K562 (cell line): ENCODE data around the gene MEGF10. TPM values are rescaled to one million over a fixed set of nuclear protein-coding genes. Genes with fewer than 3 reads are reported as not detected.

Experiments
- ATAC-seq: fragments of 200-7000 bp; cut with Tn5 transposase; 3 replicates; pipeline ENCODE4 v1.9.1; 2020; ENCODE audit warnings: moderate library complexity
- BruUV-seq: library from RNA; stranded (reverse); fragments of 400-500 nt; replicated peaks from 2 replicates; lab custom pipeline; 2021; lab: Mats Ljungman, UMichigan
- CTCF ChIA-PET: fragments of 300-600 bp; formaldehyde crosslinking; extraction: SDS; loops from one replicate; lab custom pipeline; 2021; ENCODE audit warnings: low intra/inter-chr PET ratio; lab: Yijun Ruan, JAX
- POLR2A ChIA-PET: fragments of 300-600, 350-650 bp; sonication (Branson Sonifier 250); formaldehyde crosslinking; extraction: SDS; loops from one replicate; lab custom pipeline; 2021; ENCODE audit warnings: antibody characterized with exemption, inconsistent platforms; lab: Yijun Ruan, JAX
- DNase-seq, 4 experiments: peaks; one replicate each; pipeline versions ENCODE4 v3.0.0 to v3.0.0-alpha.2; 2011 to 2018; ENCODE audit warnings: low spot score in 3 of 4, mixed read lengths in 3 of 4; ENCODE audit errors: extremely low read depth in 1 of 4
- FAIRE-seq: peaks from 2 replicates; lab custom pipeline; 2011; peaks lifted over from hg19 to GRCh38; lab: Jason Lieb, UNC
- H2AFZ ChIP-seq: 2 replicates; pipeline ENCODE4 v1.6.0; 2011; ENCODE audit warnings: low read depth, low read length, control low read depth, inconsistent platforms
- H3K27ac ChIP-seq: fragments of 200-600 bp; 3 replicates; pipeline ENCODE4 v1.8.0; 2011; ENCODE audit warnings: low read depth, mild to moderate bottlenecking, control low read depth, inconsistent platforms, low read length, moderate library complexity, mixed read lengths; ENCODE audit errors: extremely low read depth
- H3K27me3 ChIP-seq, 2 experiments: fragments of 300-600 bp in 1 of 2; 2 replicates in 1 of 2; 3 replicates in 1 of 2; pipeline versions ENCODE4 v1.6.0 to v1.8.0; 2011; ENCODE audit warnings: inconsistent platforms in 2 of 2, low read length in 2 of 2, mild to moderate bottlenecking in 1 of 2, mixed read lengths in 1 of 2, moderate library complexity in 1 of 2; ENCODE audit not compliant: control insufficient read depth in 2 of 2, insufficient read depth in 2 of 2
- H3K36me3 ChIP-seq: fragments of 300-600 bp; 3 replicates; pipeline ENCODE4 v1.8.0; 2011; ENCODE audit warnings: mild to moderate bottlenecking, low read length, inconsistent platforms; ENCODE audit not compliant: control insufficient read depth, insufficient read depth
- H3K4me1 ChIP-seq, 2 experiments: fragments of 200-600 bp in 1 of 2; replicated peaks in 1 of 2; 2 replicates in 1 of 2; 3 replicates in 1 of 2; pipeline versions ENCODE4 v1.5.1 to v1.8.0; 2011; ENCODE audit warnings: inconsistent platforms in 2 of 2, low read length in 2 of 2, mild to moderate bottlenecking in 1 of 2, mixed read lengths in 1 of 2, moderate library complexity in 1 of 2; ENCODE audit not compliant: control insufficient read depth in 2 of 2, insufficient read depth in 2 of 2
- H3K4me2 ChIP-seq: 2 replicates; pipeline ENCODE4 v1.6.1; 2011; ENCODE audit warnings: low read length, control low read depth, inconsistent platforms, mixed read lengths; ENCODE audit not compliant: insufficient read depth
- H3K4me3 ChIP-seq: fragments of 200-600 bp; sonication (generic), shearing (Covaris generic); 2 replicates; pipeline ENCODE4 v1.5.1; 2016; ENCODE audit warnings: control low read depth, inconsistent platforms
- H3K79me2 ChIP-seq: fragments of 200-600 bp; 3 replicates; pipeline ENCODE4 v1.8.0; 2011; ENCODE audit warnings: low read length, inconsistent platforms; ENCODE audit not compliant: control insufficient read depth, insufficient read depth
- H3K9ac ChIP-seq, 2 experiments: 2 replicates each; pipeline versions ENCODE4 v1.6.0 to v1.6.1; 2011; ENCODE audit warnings: low read depth in 2 of 2, low read length in 2 of 2, control low read depth in 1 of 2, inconsistent platforms in 1 of 2, mild to moderate bottlenecking in 1 of 2, mixed read lengths in 1 of 2; ENCODE audit not compliant: insufficient read depth in 1 of 2
- H3K9me1 ChIP-seq: one replicate; pipeline ENCODE4 v1.6.0; 2011; ENCODE audit warnings: inconsistent platforms, mild to moderate bottlenecking, low read length, moderate library complexity; ENCODE audit not compliant: control insufficient read depth, insufficient read depth
- H3K9me3 ChIP-seq: replicated peaks from 2 replicates; pipeline ENCODE4 v1.5.1; 2011; ENCODE audit warnings: low read depth, low read length, inconsistent platforms; ENCODE audit not compliant: control insufficient read depth, insufficient read depth
- H4K20me1 ChIP-seq: replicated peaks from 2 replicates; pipeline ENCODE4 v1.6.1; 2011; ENCODE audit warnings: low read length, inconsistent platforms, mixed read lengths; ENCODE audit not compliant: control insufficient read depth, insufficient read depth
- SOX6 ChIP-seq: fragments of 450-650 bp; IDR thresholded peaks from 2 replicates; pipeline ENCODE4 v1.6.1; 2014; ENCODE audit warnings: mild to moderate bottlenecking
- TEAD2 ChIP-seq: fragments of 450-650 bp; IDR thresholded peaks from 2 replicates; pipeline ENCODE4 v1.6.1; 2016; ENCODE audit warnings: missing genetic modification characterization, control low read depth, missing compliant biosample characterization
- ZBTB1 ChIP-seq: sonication (generic); formaldehyde crosslinking; IDR thresholded peaks from 2 replicates; pipeline ENCODE4 v1.8.1; 2023; ENCODE audit warnings: missing genetic modification reagents, low read depth, mild to moderate bottlenecking, borderline replicate concordance
- WGBS: fragments of 100-300 bp; shearing (Covaris generic); methylation state at CpG from one replicate; pipeline ENCODE4 v1.1.6; 2016; ENCODE audit warnings: low coverage, mixed read lengths; ENCODE audit not compliant: insufficient coverage; ENCODE audit errors: missing lambda C conversion rate; 5-methylcytosine and 5-hydroxymethylcytosine counted together
- in situ Hi-C: fragments of 300-500 bp; cut with MboI; formaldehyde crosslinking; loops from 4 replicates; pipeline ENCODE4 v1.15.0; 2018; ENCODE audit warnings: inconsistent platforms, mixed read lengths
- intact Hi-C: fragments of 100-400 bp; cut with micrococcal nuclease; formaldehyde crosslinking; loops from 2 replicates; pipeline ENCODE4 v1.14.2; 2022
- polyA plus RNA-seq, 8 experiments: library from polyadenylated mRNA; depleted of rRNA in 4 of 8; stranded (reverse) in 5 of 8; unstranded in 3 of 8; fragments of >200 nt; fragmentation: Nextera tagmentation in 2 of 8; fragmentation: Illumina TruSeq in 1 of 8; extraction: Ambion mirVana in 2 of 8; extraction: Trizol in 1 of 8; gene quantifications; 2 replicates each; pipeline versions ENCODE4 v1.2.1 to v1.2.3, GENCODE V29; 2011 to 2014; ENCODE audit warnings: inconsistent platforms in 1 of 8, missing spikeins in 1 of 8
- total RNA-seq, 7 experiments: library from RNA; depleted of rRNA in 6 of 7; stranded (reverse); fragments of >200 nt in 6 of 7; fragmentation: Illumina TruSeq in 2 of 7; extraction: Trizol in 2 of 7; gene quantifications; 2 replicates each; pipeline versions ENCODE4 v1.2.1 to v1.2.3, GENCODE V29; 2011 to 2021; ENCODE audit warnings: low replicate concordance in 1 of 7
- TF ChIP-seq, protein P1 (sequence below): fragments of 450-650 bp; IDR thresholded peaks from 2 replicates; pipeline ENCODE4 v1.6.1; 2016; ENCODE audit warnings: mild to moderate bottlenecking, moderate library complexity

MEGF10 gene
- total and polyA plus RNA-seq, 9 of the 15 experiments (the other 6 are each of a cell fraction or from before 2014, with no cell fraction given), result 0.07 TPM; not detected in 8

DNA sequence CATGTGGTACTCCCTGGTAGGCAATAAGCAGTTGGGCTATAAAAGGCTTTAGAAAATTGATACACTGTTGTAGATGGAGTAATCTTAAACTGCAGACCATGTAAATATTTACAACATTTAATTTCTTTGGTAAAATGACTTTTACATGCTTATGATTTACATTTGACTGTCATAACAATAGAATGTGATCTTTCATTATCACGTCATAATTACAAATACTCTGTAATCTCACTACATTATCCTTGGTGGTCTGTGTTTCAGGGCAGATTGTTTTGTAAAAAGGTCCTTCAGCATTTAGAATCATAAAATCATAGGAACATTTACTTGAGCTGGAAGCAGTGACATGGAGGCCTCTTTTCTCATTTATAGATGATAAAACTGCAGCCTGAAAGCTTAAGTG, 153.6 kb downstream of the MEGF10 start:
- Histone ChIP-seq H3K79me2 (no peaks in the 10 kb centered on the region), H3K36me3 (no peaks in the 10 kb centered on the region), H3K4me1 (no peaks in the 10 kb centered on the region), H3K4me2 (no peak overlapping the region), H3K9me1 (no peaks in the 10 kb centered on the region), H3K9ac (no peak overlapping the region), H3K27ac (no peak overlapping the region), H3K4me3 (no peak overlapping the region), H2AFZ (no peak overlapping the region), H3K9me3 (no peaks in the 10 kb centered on the region), H4K20me1 (no peaks in the 10 kb centered on the region; the same call in 1 of the 2 replicates), H3K27me3 (peaks cover 3 to 11% of the 10 kb centered on the region in 2 experiments; a peak in 4 of 5 replicates)
- no peak for FAIRE-seq
- CTCF ChIA-PET, result no interaction called here
- DNase-seq, result no peak
- no peak for TF ChIP-seq SOX6
- TF ChIP-seq, protein P1, sequence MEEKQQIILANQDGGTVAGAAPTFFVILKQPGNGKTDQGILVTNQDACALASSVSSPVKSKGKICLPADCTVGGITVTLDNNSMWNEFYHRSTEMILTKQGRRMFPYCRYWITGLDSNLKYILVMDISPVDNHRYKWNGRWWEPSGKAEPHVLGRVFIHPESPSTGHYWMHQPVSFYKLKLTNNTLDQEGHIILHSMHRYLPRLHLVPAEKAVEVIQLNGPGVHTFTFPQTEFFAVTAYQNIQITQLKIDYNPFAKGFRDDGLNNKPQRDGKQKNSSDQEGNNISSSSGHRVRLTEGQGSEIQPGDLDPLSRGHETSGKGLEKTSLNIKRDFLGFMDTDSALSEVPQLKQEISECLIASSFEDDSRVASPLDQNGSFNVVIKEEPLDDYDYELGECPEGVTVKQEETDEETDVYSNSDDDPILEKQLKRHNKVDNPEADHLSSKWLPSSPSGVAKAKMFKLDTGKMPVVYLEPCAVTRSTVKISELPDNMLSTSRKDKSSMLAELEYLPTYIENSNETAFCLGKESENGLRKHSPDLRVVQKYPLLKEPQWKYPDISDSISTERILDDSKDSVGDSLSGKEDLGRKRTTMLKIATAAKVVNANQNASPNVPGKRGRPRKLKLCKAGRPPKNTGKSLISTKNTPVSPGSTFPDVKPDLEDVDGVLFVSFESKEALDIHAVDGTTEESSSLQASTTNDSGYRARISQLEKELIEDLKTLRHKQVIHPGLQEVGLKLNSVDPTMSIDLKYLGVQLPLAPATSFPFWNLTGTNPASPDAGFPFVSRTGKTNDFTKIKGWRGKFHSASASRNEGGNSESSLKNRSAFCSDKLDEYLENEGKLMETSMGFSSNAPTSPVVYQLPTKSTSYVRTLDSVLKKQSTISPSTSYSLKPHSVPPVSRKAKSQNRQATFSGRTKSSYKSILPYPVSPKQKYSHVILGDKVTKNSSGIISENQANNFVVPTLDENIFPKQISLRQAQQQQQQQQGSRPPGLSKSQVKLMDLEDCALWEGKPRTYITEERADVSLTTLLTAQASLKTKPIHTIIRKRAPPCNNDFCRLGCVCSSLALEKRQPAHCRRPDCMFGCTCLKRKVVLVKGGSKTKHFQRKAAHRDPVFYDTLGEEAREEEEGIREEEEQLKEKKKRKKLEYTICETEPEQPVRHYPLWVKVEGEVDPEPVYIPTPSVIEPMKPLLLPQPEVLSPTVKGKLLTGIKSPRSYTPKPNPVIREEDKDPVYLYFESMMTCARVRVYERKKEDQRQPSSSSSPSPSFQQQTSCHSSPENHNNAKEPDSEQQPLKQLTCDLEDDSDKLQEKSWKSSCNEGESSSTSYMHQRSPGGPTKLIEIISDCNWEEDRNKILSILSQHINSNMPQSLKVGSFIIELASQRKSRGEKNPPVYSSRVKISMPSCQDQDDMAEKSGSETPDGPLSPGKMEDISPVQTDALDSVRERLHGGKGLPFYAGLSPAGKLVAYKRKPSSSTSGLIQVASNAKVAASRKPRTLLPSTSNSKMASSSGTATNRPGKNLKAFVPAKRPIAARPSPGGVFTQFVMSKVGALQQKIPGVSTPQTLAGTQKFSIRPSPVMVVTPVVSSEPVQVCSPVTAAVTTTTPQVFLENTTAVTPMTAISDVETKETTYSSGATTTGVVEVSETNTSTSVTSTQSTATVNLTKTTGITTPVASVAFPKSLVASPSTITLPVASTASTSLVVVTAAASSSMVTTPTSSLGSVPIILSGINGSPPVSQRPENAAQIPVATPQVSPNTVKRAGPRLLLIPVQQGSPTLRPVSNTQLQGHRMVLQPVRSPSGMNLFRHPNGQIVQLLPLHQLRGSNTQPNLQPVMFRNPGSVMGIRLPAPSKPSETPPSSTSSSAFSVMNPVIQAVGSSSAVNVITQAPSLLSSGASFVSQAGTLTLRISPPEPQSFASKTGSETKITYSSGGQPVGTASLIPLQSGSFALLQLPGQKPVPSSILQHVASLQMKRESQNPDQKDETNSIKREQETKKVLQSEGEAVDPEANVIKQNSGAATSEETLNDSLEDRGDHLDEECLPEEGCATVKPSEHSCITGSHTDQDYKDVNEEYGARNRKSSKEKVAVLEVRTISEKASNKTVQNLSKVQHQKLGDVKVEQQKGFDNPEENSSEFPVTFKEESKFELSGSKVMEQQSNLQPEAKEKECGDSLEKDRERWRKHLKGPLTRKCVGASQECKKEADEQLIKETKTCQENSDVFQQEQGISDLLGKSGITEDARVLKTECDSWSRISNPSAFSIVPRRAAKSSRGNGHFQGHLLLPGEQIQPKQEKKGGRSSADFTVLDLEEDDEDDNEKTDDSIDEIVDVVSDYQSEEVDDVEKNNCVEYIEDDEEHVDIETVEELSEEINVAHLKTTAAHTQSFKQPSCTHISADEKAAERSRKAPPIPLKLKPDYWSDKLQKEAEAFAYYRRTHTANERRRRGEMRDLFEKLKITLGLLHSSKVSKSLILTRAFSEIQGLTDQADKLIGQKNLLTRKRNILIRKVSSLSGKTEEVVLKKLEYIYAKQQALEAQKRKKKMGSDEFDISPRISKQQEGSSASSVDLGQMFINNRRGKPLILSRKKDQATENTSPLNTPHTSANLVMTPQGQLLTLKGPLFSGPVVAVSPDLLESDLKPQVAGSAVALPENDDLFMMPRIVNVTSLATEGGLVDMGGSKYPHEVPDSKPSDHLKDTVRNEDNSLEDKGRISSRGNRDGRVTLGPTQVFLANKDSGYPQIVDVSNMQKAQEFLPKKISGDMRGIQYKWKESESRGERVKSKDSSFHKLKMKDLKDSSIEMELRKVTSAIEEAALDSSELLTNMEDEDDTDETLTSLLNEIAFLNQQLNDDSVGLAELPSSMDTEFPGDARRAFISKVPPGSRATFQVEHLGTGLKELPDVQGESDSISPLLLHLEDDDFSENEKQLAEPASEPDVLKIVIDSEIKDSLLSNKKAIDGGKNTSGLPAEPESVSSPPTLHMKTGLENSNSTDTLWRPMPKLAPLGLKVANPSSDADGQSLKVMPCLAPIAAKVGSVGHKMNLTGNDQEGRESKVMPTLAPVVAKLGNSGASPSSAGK, result no peak
- TF ChIP-seq TEAD2, result no peak
- no peak for TF ChIP-seq ZBTB1 (CRISPR knock-in tag)
- 0% methylated on average over 1 of the region's 1 CpG for WGBS
- intact Hi-C loops (loop anchor here (5.0 kb wide), 1 partner anchor 152 kb away; the partner anchor contains the start of gene MEGF10), in situ Hi-C loops (no loop called here)
- ATAC-seq, result no peak
- BruUV-seq, result no TSS peak
- POLR2A ChIA-PET, result interaction anchor here (2.1 kb wide), 1 partner anchor 11 kb away, joined by 6 read pairs; no protein-coding TSS in a partner anchor
